Measurements from ENCODE around the gene MMP1.

DNA sequence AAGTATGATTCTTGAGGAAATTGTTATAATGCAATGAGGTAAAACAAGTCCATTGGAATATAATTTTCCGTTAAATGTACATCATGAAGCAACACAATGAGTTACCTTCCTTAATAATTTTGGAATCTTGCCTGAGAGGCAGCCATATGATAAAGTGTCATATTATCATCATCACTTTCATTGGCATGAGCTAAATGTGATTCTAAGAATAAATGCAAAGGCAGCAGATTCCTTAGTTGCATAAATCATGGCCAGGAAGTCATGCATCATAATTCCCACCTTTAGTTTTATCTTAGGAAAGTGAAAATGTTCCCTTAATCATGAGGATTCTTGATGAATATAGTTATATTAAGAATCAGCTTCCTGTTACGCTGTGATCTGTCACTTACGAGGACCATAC is 14.2 kb upstream of the MMP1 start:
- no peak for TF ChIP-seq POLR2A (IDR thresholded peaks at IDR 0.05)
- TF ChIP-seq, protein P1, sequence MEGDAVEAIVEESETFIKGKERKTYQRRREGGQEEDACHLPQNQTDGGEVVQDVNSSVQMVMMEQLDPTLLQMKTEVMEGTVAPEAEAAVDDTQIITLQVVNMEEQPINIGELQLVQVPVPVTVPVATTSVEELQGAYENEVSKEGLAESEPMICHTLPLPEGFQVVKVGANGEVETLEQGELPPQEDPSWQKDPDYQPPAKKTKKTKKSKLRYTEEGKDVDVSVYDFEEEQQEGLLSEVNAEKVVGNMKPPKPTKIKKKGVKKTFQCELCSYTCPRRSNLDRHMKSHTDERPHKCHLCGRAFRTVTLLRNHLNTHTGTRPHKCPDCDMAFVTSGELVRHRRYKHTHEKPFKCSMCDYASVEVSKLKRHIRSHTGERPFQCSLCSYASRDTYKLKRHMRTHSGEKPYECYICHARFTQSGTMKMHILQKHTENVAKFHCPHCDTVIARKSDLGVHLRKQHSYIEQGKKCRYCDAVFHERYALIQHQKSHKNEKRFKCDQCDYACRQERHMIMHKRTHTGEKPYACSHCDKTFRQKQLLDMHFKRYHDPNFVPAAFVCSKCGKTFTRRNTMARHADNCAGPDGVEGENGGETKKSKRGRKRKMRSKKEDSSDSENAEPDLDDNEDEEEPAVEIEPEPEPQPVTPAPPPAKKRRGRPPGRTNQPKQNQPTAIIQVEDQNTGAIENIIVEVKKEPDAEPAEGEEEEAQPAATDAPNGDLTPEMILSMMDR (IDR thresholded peaks at IDR 0.05), result no peak
